ENCODE measurements around the gene GAL3ST2.
"Not testable (repeated sequence)": the region's sequence is repeated elsewhere in the genome, so short reads cannot be mapped to it uniquely, and the experiment has no call there.

GAL3ST2 gene

DNA sequence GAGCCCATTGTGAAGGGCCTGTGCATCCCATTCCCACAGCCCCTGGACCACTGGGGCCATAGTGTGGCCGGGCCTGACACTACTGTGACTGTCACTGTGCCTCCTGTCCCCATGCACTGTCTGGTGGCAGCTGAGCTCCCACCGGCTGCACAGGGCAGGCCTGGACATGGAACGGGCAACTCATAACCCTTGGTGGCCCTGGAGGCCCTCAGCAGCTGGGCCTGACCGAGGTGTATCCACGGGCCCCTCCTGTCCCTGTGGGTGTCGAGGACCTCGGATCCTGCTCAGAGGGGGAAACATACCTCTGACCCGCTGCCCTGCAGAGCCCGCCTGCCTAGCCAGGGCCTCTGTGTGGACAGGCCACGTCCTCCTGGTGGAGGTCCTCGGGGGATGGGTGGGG lies 7.8 kb upstream of the GAL3ST2 start:
- DNase-seq (ENCODE audit: low read depth, low spot score): no peak

DNA sequence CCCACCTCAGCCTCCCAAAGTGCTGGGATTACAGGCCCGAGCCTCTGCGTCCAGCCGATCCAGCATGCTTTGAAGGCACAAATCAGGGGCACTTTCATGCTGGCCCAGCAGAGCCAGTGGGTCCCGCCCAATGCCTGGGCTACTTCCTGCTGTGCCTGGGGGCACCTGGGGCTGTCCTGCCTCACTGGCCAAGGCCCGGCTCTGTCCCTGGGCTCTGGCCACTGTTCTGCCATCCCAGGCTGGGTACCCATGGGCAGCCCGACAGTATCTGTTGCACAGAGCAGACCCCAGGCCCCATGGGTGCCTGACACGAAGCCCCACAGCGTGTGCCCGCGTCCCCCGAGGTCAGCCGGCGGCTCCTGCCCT lies 6.8 kb upstream of the GAL3ST2 start:
- DNase-seq (ENCODE audit: low read depth, low spot score): no peak

DNA sequence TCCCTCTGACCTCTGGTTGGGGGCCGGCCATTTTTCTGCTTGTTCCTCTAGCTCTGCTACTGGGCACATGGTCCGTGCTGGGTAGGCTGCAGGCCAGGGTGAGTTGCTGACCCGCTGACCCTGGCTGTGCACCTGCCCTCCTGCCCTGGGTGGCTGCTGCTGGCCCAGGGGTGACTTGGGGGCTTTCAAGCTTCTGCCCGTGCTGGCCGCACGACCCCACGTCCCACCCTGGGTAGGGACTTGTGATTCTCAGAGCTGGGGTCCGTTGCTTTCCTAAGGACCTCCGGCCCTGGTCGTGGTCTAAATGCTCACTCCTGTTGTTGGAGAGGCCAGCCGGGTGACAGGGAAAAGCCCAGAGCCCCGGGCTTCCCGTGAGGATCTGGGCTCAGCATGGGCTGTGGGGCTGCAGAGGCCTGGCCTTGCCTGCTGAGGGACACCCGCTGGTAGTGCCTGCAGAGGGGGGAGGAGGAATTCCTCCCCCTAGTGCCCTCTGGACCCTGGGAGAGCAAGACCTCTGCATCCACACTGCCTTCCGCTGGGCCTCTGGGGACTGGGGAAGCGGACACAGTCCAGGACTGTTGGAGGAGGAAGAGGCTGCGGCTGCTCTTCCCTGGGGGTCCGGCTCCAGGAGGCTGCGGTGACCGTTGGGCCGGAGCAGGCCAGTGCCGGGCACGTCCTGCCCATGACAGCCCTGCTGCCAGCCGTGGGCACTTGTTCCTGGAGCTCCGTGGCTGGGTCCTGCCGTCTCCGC lies 6.3 kb upstream of the GAL3ST2 start:
- no peak for DNase-seq (ENCODE audit: low read depth, low spot score)

DNA sequence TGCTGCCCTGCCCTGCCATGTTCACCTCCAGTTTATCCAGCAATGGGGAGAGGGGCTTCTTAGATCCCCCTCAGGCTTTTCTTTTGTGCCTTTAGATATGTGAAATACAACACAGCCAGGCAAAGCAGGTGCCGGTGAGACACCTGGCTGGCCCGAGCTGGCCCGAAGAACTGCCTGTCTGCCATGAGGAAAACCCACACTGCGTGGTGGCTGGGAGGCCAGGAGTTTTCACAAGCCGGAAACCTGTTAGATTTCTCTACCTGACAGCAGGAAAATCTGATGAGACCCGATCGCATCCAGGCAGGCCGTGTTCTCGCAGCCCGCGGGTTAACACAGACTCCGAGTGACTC lies 5.7 kb upstream of the GAL3ST2 start:
- DNase-seq (ENCODE audit: low read depth, low spot score): no peak

DNA sequence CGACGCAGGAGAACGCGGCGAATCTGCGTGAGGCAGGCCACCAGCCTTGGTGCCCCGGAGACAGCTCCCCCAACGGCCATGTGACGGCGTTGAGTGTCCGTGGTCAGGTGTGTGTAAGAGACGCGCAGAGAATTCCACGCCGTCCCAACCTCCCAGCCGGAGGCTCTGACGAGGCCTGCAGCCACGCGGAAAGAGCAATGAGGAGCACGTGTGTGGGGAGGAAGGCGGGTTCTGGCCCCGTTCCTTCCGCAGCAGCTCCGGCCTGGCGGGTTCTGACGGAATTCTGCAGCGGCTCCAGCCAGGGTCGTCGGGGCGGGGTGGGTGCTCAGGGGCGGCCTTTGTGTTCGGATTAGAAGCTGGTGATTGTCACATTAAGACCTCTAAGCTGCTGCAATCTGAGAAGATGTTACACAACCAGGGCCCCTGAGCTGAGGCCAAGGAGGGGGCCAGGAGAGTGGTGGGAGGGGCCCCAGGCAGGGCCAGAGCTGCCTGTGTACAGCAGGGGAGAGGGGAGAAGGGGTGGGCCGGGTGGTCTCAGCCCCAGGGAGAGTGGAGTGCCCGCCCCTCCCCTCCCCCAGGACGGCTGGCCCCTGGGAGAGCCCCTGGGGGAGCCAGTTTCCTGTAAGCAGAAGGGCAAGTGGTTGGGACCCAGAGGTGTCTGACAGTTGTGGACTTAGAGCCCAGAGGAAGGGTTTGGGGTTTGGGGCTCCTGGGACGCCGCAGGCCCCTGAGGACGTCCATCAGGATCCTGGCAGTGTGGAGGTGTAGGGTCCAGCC lies 5.1 kb upstream of the GAL3ST2 start:
- no peak for DNase-seq (ENCODE audit: low read depth, low spot score)

DNA sequence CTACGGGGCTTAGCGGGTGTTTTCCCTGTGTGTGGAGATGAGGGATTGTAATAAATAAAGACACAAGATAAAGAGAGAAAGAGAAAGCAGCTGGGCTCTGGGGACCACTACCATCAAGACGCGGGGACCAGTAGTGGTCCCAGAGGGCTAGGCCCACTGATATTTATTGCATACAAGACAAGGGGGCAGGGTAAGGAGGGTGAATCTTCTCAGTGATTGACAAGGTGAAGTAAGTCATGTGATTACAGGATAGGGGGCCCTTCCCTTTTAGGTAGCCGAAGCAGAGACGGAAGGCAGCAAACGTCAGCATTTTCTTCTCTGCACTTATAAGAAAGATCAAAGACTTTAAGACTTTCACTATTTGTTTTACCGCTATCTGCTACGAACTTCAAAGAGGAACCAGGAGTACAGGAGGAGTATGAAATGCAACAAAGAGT lies 4.5 kb upstream of the GAL3ST2 start:
- no peak for DNase-seq (ENCODE audit: low read depth, low spot score)

DNA sequence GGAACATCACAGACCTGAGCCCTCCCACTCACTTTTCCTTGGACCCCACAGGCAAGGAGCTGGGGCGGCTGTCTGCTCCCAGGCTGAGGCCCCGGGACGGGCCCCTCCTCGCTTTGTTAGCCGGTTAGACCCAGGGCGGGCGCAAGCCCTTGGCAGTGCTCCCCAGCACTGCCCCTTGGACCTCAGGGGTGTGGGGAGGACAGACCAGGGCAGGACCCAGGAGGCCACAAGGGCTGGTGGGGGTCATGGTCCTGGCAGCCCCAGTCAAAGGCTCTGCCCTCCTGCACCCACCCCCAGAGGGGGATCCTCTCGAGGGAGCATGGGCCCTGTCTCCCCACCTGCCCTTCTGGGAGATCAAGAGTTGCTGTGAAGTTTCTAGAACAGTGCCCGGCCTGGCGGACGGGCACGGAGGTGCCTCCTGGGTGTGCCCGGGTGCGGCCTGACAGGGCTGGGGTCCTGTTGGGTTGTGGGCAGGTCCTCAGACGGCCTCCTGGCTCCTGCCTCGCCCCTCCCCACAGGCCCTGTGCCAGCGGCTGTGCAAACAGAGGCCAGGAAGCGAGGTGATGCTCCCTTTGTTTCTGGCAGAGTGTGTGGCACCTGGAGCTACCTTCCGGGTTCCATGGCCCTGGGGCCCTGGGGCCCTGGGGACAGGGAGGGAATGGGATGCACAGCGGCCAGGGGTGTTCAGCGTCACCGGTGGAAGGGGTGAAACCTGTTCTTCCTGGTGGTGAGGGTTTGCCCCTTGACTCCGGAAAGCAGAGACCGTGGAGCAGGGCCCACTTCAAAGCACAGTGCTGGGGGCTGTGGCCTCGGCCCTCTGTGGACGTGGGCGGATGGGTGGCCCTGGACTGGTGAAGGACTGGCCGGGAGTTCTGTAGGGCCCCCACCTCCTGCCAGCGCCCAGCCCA lies 2.9 kb upstream of the GAL3ST2 start:
- no peak for DNase-seq (ENCODE audit: low read depth, low spot score)

DNA sequence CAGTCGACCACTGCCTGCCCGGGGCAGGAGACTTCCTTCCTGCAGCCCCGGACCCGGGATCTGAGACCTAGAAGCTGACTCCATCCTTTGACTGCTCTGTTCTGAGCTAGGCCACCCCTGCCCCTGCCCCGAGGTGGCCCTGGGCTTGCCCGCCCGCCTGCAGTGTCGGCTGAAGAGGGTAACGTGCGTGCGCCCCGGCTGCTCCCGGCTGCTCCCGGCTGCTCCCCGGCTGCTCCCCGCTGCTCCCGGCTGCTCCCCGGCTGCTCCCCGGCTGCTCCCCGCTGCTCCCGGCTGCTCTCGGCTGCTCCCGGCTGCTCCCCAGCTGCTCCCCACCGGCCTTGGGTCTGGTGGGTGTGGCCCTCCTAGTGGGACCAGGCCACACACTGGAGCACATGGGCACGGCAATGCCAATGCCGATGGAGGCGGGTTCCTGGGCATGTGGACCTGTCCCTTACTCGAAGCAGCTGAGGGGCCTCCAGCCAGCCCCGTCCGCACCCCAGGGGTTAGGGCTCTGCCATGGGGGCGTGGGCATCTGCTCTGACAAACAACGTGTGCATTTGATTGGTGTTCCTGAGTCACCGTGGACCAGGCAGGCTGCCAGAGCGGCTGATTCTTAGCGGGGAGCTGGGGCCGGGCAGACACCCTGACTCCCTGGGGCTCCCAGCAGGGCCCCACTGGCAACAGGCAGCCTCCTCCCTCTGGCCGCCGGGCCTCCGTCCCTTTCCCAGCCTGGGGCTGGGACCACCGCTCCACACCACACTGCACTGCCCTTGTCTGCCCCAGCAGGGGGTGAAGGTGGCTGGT lies 2.0 kb upstream of the GAL3ST2 start:
- DNase-seq (ENCODE audit: low read depth, low spot score): no peak

DNA sequence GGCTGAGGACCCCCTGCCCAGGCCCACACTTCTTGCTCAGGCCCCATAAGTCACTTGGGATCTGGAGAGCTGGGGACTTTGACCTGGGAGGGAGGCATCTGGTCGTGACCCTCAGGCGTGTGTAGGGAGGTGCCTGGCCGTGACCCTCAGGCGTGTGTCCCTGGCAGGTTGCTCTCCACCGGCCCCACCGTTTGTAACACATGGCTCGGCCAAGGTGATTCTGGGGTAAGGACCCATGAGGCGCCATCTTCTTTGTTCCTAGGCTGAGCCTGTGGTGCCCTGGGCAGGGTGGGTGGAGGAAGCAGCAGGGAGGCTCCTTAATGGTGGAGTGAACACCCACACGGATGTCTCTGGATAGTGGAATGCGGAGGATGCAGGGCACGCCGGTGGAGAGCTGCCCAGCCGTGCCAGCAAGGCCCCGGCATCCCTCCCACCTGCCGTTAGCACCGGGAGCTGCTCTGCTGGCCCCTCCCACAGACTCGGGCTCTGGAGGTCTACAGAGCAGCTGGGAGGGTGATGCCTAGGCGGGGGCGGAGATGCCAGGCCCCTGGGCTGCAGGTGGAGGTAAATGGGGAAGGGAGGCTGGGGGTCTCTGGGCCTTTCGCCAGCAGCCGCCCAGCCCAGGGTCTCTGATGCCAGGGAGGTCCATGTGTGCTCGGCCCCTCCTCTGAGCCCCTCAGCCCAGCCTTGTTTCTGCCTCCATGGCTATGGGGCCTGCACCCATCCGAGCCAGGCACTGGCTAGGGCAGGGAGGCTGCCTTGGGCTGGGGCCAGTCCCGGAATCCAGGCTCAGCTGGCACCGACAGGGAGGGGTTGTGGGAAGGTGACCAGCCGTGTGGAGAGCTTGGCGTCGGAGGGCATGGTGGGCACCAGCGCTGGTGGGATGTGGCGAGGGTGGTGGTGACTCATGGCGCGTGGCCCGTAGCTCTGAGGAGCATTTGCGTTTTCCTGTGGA lies 1.1 kb upstream of the GAL3ST2 start:
- no peak for DNase-seq (ENCODE audit: low read depth, low spot score)

DNA sequence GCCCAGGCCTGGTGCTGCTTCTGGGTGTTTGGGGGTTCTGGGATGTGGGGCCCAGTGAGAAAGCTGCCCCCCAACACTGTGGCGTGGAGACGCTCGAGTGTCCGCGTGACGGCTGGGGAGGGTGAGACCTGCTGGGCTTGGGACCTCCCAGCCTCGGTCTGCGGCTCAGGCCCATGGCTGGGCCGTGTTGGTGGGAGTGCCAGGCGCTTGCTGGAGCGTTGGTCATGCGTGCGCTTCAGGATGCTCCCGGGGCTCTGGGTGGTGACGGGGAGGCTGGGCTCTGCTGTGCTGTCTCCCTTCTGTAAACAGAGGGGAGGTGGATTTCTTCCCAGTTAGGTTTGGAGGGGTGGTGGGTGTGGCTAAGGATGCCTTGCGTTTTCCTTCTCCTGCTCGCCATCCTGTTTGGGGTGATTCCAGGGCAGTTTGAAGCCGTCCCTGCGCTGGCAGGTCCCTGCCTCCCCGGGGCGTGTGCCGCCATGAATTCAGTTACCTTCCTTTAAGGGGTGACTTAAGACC lies 606 bp downstream of the GAL3ST2 start:
- DNase-seq (ENCODE audit: low read depth, low spot score): no peak

DNA sequence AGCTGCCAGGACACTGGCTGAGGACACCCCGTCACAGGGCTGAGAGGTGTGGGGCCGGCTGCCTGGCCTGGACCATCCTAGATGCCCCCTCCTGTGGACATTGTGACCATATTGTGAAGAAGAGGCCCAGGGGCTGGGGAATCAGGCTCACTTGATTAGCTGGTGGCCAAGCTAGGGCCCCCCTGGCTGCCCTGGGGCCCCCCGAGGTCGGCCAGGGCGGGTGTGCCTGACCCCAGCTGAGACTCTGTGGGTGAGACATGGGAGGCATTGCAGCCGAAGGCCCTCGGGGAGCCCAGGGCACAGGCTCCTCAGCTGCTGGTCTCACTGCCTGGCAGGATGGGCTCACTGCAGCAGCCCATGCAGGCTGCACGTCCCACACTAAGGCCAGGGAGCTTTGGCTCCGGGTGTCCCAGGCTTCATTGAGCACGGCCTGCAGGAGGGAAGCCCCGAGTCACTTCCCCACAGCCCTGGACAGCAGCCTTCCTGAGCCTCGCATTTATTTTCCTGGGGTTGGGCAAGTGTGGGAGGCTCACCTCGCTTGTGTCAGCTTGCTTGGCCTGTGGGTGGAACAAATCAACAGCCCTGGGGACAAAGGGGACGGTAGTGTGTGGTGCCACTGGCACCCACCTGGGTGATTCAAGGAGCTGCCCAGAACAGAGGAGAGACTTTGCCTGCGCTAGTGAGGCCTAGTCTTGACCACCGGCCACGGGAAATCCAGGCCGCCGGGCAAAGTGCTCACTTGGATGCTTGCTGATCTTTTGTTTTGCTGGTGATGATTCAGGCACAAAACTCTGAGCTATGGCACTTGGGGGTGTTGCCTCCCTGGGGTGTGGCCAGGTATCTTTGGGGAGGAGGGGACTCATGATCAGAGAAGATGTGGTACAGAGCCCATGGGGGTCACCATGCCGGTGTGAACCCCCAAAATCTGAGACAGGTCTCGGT lies 1.3 kb downstream of the GAL3ST2 start:
- no peak for DNase-seq (ENCODE audit: low read depth, low spot score)

DNA sequence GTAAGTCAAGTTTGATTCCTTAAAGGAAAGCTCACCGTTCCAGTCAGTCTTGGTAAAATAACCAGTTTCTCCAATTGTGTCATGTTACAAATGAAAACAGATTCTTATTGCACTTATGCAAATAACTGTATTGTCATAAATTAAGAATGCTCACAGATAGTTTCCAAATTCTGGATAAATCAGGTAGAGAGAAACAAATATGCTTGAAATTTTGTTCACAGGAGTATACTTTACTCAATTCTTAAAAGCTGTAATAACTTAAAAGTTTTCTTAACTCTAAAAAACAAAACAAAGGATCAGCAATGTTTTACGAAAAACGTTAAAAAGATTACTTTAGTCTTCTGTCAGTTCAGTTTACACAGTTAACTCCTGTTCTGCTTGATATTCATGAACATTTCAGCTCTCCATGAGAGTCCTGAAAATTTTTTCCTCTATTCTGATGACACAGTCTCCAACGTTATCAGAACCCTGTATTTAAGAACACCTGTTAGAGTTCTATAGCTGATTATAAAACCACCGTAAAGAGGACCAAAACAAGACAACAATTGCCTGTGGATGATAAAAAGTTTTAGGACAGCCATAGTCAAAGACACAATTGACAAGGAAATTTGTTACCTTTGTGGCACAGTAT lies 4.4 kb downstream of the GAL3ST2 start:
- DNase-seq (ENCODE audit: low read depth, low spot score): no peak

DNA sequence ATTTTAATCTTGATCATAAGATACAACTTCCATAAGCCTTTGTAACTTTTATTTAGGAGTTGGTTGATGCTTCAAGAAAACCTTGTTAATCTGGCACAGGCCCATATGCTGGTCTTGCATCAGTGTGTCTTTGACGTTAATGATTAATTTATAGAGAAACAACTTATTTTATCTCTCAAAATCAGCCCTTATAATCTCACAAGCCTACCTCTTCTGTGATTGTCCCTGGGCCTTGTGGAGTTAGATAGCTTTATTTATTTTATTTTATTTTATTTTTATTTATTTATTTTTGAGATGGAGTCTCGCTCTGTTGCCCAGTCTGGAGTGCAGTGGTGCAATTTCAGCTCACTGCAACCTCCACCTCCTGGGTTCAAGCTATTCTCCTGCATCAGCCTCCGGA lies 5.4 kb downstream of the GAL3ST2 start:
- DNase-seq (ENCODE audit: low read depth, low spot score): not testable (repeated sequence)

DNA sequence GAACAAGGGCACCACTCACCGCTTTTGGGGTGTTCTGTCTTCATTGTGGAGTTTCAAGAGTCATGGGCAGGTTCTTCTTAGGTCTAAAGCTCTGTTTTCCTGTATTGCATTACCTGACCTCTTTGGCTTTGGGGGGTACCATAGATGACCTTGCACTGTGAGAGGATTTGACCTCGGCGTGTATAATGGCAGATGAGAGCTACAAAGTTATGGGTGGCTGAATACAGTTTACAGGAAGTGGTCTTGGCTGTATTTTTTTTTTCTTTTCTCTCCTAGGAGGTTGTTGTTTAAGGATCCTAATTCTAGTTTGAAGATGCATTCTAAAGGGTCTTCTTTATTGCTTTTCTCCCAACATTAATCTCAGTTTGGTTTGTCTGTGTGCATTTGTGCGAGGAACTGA lies 11.5 kb downstream of the GAL3ST2 start:
- no peak for DNase-seq (ENCODE audit: low read depth, low spot score)

DNA sequence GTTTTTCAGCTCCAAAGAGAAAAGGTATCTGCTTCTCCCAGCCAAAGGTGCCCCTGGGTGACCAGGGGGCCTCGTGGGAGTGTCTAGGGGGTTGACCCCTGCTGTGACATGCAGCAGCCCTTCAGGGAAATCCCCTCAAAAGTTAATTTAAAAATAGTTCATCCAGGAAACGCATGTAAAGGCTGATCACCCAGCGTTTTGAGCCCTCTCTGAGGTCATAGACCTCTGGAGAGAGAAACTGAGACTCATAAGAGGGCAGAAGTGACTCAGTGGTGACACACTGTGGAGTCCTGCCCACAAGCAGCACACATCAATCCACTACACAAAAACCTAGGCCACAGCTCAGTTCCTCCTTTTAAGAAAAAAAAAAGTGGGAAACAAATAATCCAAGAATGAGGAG lies 11.9 kb downstream of the GAL3ST2 start:
- no peak for DNase-seq (ENCODE audit: low read depth, low spot score)

DNA sequence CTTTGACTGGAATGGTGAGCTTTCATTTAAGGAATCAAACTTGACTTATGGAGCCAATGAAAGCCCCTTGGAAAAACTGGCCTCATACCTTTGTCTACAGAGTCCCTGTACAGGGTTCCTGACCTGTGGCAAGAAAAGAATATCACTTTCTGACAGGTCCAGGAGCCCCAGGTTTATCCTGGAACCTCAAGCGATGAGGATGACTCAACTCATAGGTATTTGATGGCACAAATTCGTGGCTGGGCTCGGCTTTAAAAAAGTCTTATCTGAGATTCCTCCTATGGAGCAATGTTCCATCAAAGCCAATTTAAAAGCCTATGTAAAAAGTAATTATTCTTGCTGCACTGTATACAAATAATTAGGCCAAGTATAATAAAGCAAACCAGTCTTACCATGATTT lies 14.8 kb downstream of the GAL3ST2 start:
- not testable (repeated sequence) for DNase-seq (ENCODE audit: low read depth, low spot score)

DNA sequence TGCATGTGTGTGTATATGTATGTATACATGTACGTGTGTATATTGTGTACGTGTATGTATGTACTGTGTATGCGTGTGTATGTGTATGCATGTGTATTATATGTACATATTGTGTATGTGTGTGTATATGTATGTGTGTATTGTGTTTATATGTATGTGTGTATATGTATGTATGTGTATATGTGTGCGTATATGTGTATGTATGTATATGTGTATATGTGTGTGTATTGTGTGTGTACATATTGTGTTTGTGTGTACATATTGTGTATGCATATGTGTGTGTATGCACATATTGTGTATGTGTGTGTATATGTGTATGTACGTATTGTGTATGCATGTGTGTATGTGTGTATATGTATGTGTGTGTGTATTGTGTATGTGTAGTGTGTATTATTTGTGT lies 16.8 kb downstream of the GAL3ST2 start:
- no peak for DNase-seq (ENCODE audit: low read depth, low spot score)

DNA sequence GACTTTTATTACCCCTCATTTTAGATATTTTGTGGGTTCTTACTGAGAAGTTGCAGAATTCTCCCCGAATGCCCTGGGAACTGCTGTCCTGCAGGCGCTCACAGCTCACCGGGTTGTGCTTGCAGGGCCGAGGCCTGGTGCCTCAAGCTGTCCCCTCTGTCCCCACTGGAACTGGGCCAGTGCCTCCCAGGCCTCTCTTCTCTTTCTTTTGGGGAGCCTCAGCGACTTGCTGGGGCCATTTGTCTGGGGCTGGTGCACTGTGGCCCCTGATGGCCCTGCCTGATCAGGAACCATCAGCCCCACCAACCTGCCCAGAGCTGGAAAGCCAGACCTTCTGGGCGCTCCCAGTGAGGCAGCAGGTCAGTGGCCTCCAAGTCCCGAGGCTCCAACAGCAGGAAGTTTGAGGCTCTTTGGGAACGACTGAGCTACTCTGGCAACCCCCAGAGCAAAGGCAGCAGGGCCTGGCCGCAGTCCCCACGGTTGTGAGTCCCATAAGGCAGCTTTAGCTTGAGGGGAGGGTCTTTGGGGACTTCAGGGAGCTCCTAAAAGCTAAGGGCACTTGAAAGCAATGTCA lies 17.7 kb downstream of the GAL3ST2 start:
- DNase-seq (ENCODE audit: low read depth, low spot score): no peak
